Measurements from ENCODE around the gene RELN. TPM values are rescaled to one million over a fixed set of nuclear protein-coding genes. Genes with fewer than 3 reads are reported as not detected.

Gene RELN
- total RNA-seq, 1 donor from 2014 or later, result 0.11 TPM

DNA sequence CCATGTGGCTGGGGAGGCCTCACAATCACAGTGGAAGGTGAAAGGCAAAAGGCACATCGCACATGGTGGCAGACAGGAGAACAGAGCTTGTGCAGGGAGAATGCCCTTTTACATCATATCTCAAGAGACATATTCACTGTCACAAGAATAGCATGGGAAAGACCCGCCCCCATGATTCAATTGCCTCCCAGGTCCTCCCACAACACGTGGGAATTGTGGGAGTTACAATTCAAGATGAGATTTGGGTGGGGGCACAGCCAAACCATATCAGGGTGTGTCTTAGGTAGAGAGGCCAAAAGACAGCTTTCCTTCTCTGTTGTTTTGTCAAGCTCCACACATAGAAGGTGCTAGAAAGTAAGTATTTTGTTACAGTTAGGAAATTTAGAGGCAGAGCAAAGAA lies 522.6 kb downstream of the RELN start:
- H3K27me3 ChIP-seq, result no peaks in the 10 kb centered on the region
- H3K4me1 ChIP-seq, result no peaks in the 10 kb centered on the region
- H3K4me3 ChIP-seq, result no peak overlapping the region
- no peak for DNase-seq (ENCODE audit: low spot score in 2 of 2)
- H3K27ac ChIP-seq, result no peak overlapping the region
- TF ChIP-seq, protein P1, sequence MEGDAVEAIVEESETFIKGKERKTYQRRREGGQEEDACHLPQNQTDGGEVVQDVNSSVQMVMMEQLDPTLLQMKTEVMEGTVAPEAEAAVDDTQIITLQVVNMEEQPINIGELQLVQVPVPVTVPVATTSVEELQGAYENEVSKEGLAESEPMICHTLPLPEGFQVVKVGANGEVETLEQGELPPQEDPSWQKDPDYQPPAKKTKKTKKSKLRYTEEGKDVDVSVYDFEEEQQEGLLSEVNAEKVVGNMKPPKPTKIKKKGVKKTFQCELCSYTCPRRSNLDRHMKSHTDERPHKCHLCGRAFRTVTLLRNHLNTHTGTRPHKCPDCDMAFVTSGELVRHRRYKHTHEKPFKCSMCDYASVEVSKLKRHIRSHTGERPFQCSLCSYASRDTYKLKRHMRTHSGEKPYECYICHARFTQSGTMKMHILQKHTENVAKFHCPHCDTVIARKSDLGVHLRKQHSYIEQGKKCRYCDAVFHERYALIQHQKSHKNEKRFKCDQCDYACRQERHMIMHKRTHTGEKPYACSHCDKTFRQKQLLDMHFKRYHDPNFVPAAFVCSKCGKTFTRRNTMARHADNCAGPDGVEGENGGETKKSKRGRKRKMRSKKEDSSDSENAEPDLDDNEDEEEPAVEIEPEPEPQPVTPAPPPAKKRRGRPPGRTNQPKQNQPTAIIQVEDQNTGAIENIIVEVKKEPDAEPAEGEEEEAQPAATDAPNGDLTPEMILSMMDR (IDR thresholded peaks at IDR 0.05), result no peak
- H3K9me3 ChIP-seq, result no peaks in the 10 kb centered on the region
- intact Hi-C loops (cut with DNase I), result no loop called here
- H3K36me3 ChIP-seq, result no peaks in the 10 kb centered on the region

DNA sequence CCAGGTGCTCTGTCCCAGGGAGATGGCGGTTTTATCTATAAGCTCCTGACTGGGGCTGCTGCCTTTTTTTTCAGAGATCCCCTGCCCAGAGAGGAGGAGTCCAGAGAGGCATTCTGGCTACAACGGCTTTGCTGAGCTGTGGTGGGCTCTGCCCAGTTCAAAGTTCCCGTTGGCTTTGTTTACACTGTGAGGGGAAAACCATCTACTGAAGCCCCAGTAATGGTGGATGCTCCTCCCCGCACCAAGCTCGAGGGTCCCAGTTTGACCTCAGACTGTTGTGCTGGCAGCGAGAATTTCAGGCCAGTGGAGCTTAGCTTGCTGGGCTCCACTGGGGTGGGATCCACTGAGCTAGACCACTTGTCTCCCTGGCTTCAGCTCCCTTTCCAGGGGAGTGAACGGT lies 527.1 kb downstream of the RELN start:
- Histone ChIP-seq H3K27me3 (no peaks in the 10 kb centered on the region), H3K9me3 (no peaks in the 10 kb centered on the region), H3K27ac (no peak overlapping the region), H3K4me3 (no peak overlapping the region), H3K36me3 (no peaks in the 10 kb centered on the region), H3K4me1 (no peaks in the 10 kb centered on the region)
- TF ChIP-seq, protein P1 (IDR thresholded peaks at IDR 0.05), result no peak
- intact Hi-C loops (cut with DNase I), result no loop called here
- no peak for DNase-seq (ENCODE audit: low spot score in 2 of 2)

DNA sequence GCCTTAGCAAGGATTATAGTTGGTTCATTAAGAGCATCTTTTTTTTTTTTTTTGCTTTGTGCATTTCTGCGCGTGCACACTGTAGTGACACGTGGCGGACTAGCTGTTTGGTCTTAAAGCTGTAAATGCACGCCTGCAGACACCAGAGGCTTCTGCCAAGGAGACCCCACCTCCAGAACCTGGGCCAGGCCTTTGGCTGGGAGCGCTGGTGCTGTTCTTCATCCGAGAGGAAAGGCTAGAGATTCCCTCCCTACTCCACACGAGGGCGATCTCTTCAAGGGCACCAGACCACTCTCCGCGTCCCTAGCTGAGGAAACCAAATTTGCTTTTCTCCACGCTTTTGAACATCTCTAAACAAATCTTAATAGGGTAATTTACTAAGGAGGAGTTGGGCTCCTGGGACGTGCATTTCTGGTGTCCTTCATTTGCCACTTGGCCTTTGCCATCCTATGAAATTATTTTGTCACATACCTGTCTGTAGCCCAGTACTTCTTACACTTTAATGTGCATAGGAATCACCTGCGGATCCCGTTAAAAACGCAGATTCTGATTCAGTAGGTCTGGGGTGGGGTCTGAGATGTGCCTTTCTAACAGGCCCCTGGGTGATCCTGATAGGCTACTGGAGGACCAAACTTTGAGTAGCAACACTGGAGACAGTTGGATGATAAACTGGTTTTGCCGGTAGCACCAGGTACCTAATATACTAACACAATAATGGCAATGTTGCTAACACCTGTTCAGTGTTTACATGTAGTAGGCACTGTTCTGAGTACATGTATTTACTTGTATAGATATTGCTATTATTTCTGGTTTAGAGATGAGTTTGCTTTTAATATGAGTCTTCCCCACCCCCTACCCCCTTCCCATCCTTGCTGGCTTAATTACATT lies 542.1 kb downstream of the RELN start:
- TF ChIP-seq, protein P1 (IDR thresholded peaks at IDR 0.05), result peak in 2 of 3 experiments; percentile 17 to 20
- Histone ChIP-seq H3K27me3 (no peaks in the 10 kb centered on the region), H3K9me3 (no peaks in the 10 kb centered on the region), H3K4me1 (peaks cover 0 to 2% of the 10 kb centered on the region in 2 donors), H3K27ac (no peak overlapping the region), H3K4me3 (no peak overlapping the region), H3K36me3 (no peaks in the 10 kb centered on the region)
- intact Hi-C loops (cut with DNase I), result no loop called here
- DNase-seq (ENCODE audit: low spot score in 2 of 2), result no peak

DNA sequence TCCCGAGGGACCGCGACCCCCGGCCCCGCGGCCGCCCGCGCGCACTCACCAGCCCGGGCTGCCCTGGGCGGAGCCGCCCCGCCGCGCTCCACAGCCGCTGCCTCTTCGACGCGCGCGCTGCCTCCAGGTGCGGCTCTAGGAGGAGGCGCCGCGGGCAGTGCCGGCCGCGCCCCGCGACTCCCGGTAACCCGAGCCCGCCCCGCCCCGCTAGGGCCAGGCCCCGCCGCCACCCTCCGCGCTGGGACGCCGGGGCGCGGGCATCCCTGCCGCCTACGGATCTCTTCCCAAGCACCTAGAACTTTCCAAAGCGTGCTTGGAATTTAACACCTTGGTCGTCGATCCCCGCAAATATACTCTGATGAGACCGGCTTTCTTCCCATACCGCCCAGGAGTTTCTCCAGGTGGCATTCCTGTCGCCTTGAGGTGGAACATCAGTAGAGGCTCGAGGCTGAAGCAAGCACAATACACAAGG lies 543.4 kb downstream of the RELN start, which contains the start of gene SLC26A5:
Gene SLC26A5 (minus strand): TSS at position 159 of the 472 bp plus-strand sequence. CDS start 24,693 bp downstream, outside the sequence.
- no peak within 1 kb of the TSS for H3K27ac ChIP-seq
- H3K4me3 ChIP-seq, result peak within 1 kb of the TSS; percentile 44 to 55

DNA sequence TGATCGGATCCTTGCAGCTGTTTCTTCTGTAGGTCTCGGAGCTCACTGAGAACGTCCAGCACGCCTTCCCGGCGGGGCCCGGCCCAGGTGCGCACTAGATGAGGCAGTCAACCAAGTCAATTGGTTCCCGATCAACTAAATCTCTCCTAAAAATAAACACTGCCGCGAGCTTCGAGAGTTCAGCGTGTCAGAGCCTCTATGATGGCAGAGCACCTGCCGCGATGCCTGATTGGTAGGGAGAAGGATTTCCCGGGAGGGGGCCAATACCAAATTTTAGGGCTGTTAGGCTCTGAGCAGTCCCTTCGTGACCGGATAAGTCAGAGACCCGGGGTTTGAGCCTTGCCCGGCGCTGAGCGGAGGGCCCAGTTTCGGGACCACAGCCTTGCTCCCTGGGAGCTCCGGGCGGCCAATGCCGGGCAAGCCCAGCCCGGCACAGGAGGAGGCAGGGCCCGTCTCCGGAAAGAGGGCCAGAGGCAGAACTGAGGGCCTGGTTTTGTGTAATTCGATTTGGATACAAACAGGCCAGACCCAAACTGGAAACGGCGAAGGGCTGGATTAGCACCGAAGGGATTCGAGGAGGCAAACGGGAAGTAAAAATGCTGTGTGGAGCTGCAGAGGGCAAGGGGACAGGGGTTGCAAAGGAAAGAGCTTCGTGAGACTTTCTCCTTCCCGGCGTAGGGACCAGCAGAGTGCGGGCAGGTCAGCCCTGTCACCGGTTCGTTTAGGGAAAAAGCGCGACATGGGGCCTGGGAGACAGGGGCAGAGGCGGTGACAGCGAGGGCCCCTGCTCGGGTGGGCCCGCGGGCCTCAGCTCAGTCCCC lies 544.0 kb downstream of the RELN start:
- Histone ChIP-seq H3K27me3 (no peaks in the 10 kb centered on the region), H3K36me3 (no peaks in the 10 kb centered on the region), H3K27ac (no peak overlapping the region), H3K9me3 (no peaks in the 10 kb centered on the region), H3K4me1 (peaks cover 0 to 2% of the 10 kb centered on the region in 2 donors), H3K4me3 (peak overlapping the region; percentile 44 to 55)
- TF ChIP-seq, protein P1 (IDR thresholded peaks at IDR 0.05), result no peak
- no peak for DNase-seq (ENCODE audit: low spot score in 2 of 2)
- intact Hi-C loops (cut with DNase I), result no loop called here

More for the DNA sequence above, 543.4 kb downstream of the RELN start, which contains the start of gene SLC26A5:
- Histone ChIP-seq H3K4me1 (peaks cover 0 to 2% of the 10 kb centered on the region in 2 donors), H3K9me3 (no peaks in the 10 kb centered on the region), H3K36me3 (no peaks in the 10 kb centered on the region), H3K27me3 (no peaks in the 10 kb centered on the region)
- intact Hi-C loops (cut with DNase I), result no loop called here
- no peak for DNase-seq (ENCODE audit: low spot score in 2 of 2)
- TF ChIP-seq, protein P1 (IDR thresholded peaks at IDR 0.05), result no peak
